Astrocyte (in vitro differentiated cells and primary cell): Measurements from ENCODE around the gene ADAMTSL2. TPM values are rescaled to one million over a fixed set of nuclear protein-coding genes. Genes with fewer than 3 reads are reported as not detected.

Source experiments
- DNase-seq: peaks from one replicate; pipeline ENCODE4 v3.0.0-alpha.2; 2010; ENCODE audit warnings: low read depth
- FAIRE-seq: peaks from 2 replicates; lab custom pipeline; 2011; peaks lifted over from hg19 to GRCh38; lab: Jason Lieb, UNC
- H2AFZ ChIP-seq: 2 replicates; pipeline ENCODE4 v1.6.0; 2012; ENCODE audit warnings: low read depth, low read length, inconsistent platforms
- H3K27ac ChIP-seq: 2 replicates; pipeline ENCODE4 v1.5.1; 2011; ENCODE audit warnings: low read depth, low read length, inconsistent platforms
- H3K27me3 ChIP-seq: 2 replicates; pipeline ENCODE4 v1.6.0; 2011; ENCODE audit warnings: low read length, inconsistent platforms; ENCODE audit not compliant: insufficient read depth
- H3K36me3 ChIP-seq: 2 replicates; pipeline ENCODE4 v1.5.1; 2011; ENCODE audit warnings: low read length, inconsistent platforms; ENCODE audit not compliant: insufficient read depth
- H3K4me1 ChIP-seq: 2 replicates; pipeline ENCODE4 v1.5.1; 2011; ENCODE audit warnings: low read length, inconsistent platforms; ENCODE audit not compliant: insufficient read depth
- H3K4me2 ChIP-seq: 2 replicates; pipeline ENCODE4 v1.6.0; 2012; ENCODE audit warnings: low read length, inconsistent platforms
- H3K4me3 ChIP-seq: 2 replicates; pipeline ENCODE4 v1.5.1; 2011; ENCODE audit warnings: low read depth, mild to moderate bottlenecking, low read length, inconsistent platforms; ENCODE audit not compliant: insufficient read depth
- H3K79me2 ChIP-seq: 2 replicates; pipeline ENCODE4 v1.6.0; 2012; ENCODE audit warnings: mild to moderate bottlenecking, low read length, inconsistent platforms; ENCODE audit not compliant: insufficient read depth
- H3K9ac ChIP-seq: 2 replicates; pipeline ENCODE4 v1.6.0; 2012; ENCODE audit warnings: mild to moderate bottlenecking, low read length, inconsistent platforms
- H3K9me3 ChIP-seq: 2 replicates; pipeline ENCODE4 v1.5.1; 2012; ENCODE audit warnings: low read depth, mild to moderate bottlenecking, low read length, inconsistent platforms; ENCODE audit not compliant: insufficient read depth
- H4K20me1 ChIP-seq: 2 replicates; pipeline ENCODE4 v1.6.0; 2012; ENCODE audit warnings: low read length, inconsistent platforms; ENCODE audit not compliant: insufficient read depth
- H3K27ac Mint-ChIP-seq: one replicate; pipeline ENCODE4 v1.8.0; 2021; ENCODE audit warnings: mild to moderate bottlenecking, mixed read lengths; ENCODE audit not compliant: unreplicated experiment
- H3K27me3 Mint-ChIP-seq: one replicate; pipeline ENCODE4 v1.8.0; 2021; ENCODE audit warnings: low read depth, mixed read lengths; ENCODE audit not compliant: unreplicated experiment
- H3K36me3 Mint-ChIP-seq: one replicate; pipeline ENCODE4 v1.8.0; 2021; ENCODE audit warnings: low read depth, mixed read lengths; ENCODE audit not compliant: unreplicated experiment
- H3K4me1 Mint-ChIP-seq: one replicate; pipeline ENCODE4 v1.8.0; 2021; ENCODE audit warnings: low read depth, mixed read lengths; ENCODE audit not compliant: unreplicated experiment
- H3K4me3 Mint-ChIP-seq: one replicate; pipeline ENCODE4 v1.8.0; 2021; ENCODE audit warnings: mild to moderate bottlenecking, moderate library complexity, mixed read lengths; ENCODE audit not compliant: unreplicated experiment
- H3K9me3 Mint-ChIP-seq: one replicate; pipeline ENCODE4 v1.8.0; 2021; ENCODE audit warnings: mild to moderate bottlenecking, mixed read lengths; ENCODE audit not compliant: unreplicated experiment
- EZH2 ChIP-seq: IDR thresholded peaks from 2 replicates; pipeline ENCODE4 v1.6.1; 2012; ENCODE audit warnings: mild to moderate bottlenecking, low read length, inconsistent platforms; ENCODE audit not compliant: insufficient read depth
- total RNA-seq: library from RNA; stranded (reverse); gene quantifications from 2 replicates; pipeline ENCODE4 v1.2.1, GENCODE V29; 2021
- TF ChIP-seq, protein P1 (sequence below): IDR thresholded peaks from 2 replicates; pipeline ENCODE4 v1.5.1; 2011; ENCODE audit warnings: low read depth, mild to moderate bottlenecking, inconsistent platforms, low read length, moderate library complexity; ENCODE audit not compliant: insufficient read depth

The ADAMTSL2 gene
- total RNA-seq, 1 donor from 2014 or later: 0.52 TPM

DNA sequence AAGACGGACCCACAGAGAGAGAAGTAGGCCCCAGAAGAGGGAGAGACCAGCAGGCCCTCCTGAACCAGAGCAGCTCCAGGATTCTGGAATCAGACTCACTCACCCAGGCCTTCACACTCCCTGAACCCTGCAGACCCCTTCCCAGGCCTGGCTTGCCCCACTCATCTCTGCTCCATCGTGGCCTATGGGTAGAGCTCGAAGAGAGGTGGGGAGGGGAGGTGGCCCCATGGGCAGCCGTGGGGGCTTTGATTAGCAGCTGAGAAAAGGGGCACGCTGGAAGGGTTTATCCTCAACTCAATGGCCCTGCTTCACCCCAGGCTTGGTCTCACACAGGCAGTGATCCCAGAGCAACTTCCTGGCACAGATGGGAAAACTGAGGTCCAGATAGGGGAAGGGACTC, 10.4 kb upstream of the ADAMTSL2 start:
- Histone ChIP-seq H3K36me3 (no peaks in the 10 kb centered on the region), H3K4me3 (no peak overlapping the region), H3K27me3 (peaks cover 34% of the 10 kb centered on the region), H3K27ac (no peak overlapping the region), H4K20me1 (no peaks in the 10 kb centered on the region), H3K9me3 (no peaks in the 10 kb centered on the region), H3K9ac (no peak overlapping the region), H2AFZ (no peak overlapping the region), H3K4me2 (no peak overlapping the region), H3K79me2 (no peaks in the 10 kb centered on the region), H3K4me1 (peaks cover 8% of the 10 kb centered on the region)
- peaks cover 20% of the 10 kb centered on the region for H3K4me1 Mint-ChIP-seq
- no peak overlapping the region for H3K27ac Mint-ChIP-seq
- H3K36me3 Mint-ChIP-seq: peaks cover 5% of the 10 kb centered on the region
- no peak for FAIRE-seq
- no peak overlapping the region for H3K4me3 Mint-ChIP-seq
- TF ChIP-seq, protein P1, sequence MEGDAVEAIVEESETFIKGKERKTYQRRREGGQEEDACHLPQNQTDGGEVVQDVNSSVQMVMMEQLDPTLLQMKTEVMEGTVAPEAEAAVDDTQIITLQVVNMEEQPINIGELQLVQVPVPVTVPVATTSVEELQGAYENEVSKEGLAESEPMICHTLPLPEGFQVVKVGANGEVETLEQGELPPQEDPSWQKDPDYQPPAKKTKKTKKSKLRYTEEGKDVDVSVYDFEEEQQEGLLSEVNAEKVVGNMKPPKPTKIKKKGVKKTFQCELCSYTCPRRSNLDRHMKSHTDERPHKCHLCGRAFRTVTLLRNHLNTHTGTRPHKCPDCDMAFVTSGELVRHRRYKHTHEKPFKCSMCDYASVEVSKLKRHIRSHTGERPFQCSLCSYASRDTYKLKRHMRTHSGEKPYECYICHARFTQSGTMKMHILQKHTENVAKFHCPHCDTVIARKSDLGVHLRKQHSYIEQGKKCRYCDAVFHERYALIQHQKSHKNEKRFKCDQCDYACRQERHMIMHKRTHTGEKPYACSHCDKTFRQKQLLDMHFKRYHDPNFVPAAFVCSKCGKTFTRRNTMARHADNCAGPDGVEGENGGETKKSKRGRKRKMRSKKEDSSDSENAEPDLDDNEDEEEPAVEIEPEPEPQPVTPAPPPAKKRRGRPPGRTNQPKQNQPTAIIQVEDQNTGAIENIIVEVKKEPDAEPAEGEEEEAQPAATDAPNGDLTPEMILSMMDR: no peak
- no peaks in the 10 kb centered on the region for H3K9me3 Mint-ChIP-seq
- H3K27me3 Mint-ChIP-seq: peaks cover 48% of the 10 kb centered on the region
- DNase-seq: no peak

DNA sequence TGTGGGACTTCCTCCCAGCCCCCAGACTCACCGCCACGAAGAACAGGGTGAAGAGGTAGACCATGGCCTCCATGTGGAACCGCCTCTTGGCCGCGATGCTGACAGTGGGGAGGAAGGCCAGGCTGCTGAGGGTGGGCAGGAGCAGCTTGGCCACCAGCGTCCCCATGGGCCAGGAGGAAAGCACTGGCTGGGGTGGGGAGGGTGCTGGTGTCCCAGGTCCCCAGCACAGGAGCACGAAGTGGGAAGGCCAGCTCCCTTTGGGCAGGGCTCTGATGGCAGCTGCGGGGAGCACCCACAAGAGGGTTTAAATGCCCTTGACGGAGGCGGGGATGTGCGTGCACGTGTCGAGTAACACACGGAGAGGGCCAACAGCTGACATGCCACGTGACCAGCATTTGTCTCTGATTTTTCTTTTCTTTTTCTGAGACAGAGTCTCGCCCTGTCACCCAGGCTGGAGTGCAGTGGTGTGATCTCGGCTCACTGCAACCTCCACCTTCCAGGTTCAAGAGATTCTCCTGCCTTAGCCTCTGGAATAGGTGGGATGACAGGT, 9.8 kb upstream of the ADAMTSL2 start, which contains the start of gene MYMK:
TSS of gene MYMK (minus strand) at position 281 of the 550 bp plus-strand sequence. CDS start at position 166, 115 bp downstream.
- Mint-ChIP-seq H3K36me3 (peaks cover 5% of the 10 kb centered on the region), H3K9me3 (no peaks in the 10 kb centered on the region), H3K4me3 (no peak within 1 kb of the TSS), H3K27me3 (peaks cover 48% of the 10 kb centered on the region), H3K4me1 (peaks cover 20% of the 10 kb centered on the region), H3K27ac (peak within 1 kb of the TSS; percentile 10)
- Histone ChIP-seq H3K4me2 (no peak within 1 kb of the TSS), H3K9me3 (no peaks in the 10 kb centered on the region), H3K36me3 (no peaks in the 10 kb centered on the region), H3K4me3 (no peak within 1 kb of the TSS), H2AFZ (no peak within 1 kb of the TSS), H4K20me1 (no peaks in the 10 kb centered on the region), H3K9ac (no peak within 1 kb of the TSS), H3K4me1 (peaks cover 8% of the 10 kb centered on the region), H3K79me2 (no peaks in the 10 kb centered on the region), H3K27ac (no peak within 1 kb of the TSS), H3K27me3 (peaks cover 37% of the 10 kb centered on the region)
- FAIRE-seq (no peak), DNase-seq (no peak)
- no peak for TF ChIP-seq EZH2
- TF ChIP-seq, protein P1: no peak

DNA sequence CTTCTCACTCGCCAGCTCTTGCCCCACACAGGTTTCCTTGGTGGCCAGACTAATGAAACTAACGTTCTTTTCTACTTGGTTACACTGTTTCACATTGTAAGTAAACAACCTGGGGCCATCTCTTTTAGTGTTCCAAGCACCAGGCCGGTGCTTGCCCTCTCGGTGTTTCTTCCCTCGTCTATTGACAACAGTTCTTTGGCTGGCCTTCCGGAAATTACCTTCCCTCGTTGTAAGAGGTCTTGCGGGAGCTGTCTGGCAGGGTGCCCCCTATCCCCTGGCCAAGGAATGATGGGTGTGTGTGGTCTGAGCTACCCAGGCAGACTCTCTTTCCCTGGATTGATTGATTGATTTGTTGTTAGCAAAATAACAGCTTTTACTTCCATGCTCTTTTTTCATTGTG, 8.8 kb upstream of the ADAMTSL2 start:
- DNase-seq (no peak), FAIRE-seq (no peak)
- peaks cover 50% of the 10 kb centered on the region for H3K27me3 Mint-ChIP-seq
- Histone ChIP-seq H3K79me2 (no peaks in the 10 kb centered on the region), H3K9ac (no peak overlapping the region), H3K27me3 (peaks cover 43% of the 10 kb centered on the region), H4K20me1 (no peaks in the 10 kb centered on the region), H3K9me3 (no peaks in the 10 kb centered on the region), H3K4me1 (peaks cover 8% of the 10 kb centered on the region), H2AFZ (no peak overlapping the region), H3K27ac (no peak overlapping the region), H3K4me2 (no peak overlapping the region), H3K36me3 (no peaks in the 10 kb centered on the region), H3K4me3 (no peak overlapping the region)
- TF ChIP-seq EZH2: no peak
- TF ChIP-seq, protein P1: no peak
- no peaks in the 10 kb centered on the region for H3K9me3 Mint-ChIP-seq
- H3K27ac Mint-ChIP-seq: peak overlapping the region; percentile 10
- peaks cover 5% of the 10 kb centered on the region for H3K36me3 Mint-ChIP-seq
- peaks cover 20% of the 10 kb centered on the region for H3K4me1 Mint-ChIP-seq
- no peak overlapping the region for H3K4me3 Mint-ChIP-seq
